ENCODE measurements around the gene MAML2. TPM values are rescaled to one million over a fixed set of nuclear protein-coding genes. Genes with fewer than 3 reads are reported as not detected.

MAML2 gene
- total RNA-seq, 1 donor from 2014 or later, result 5.2 TPM

GRCh38 chr11:96339706-96340554 is 3.1 kb downstream of the MAML2 start:
- H3K9ac ChIP-seq (ENCODE audit: low read depth in 1 of 3, low read length in 3 of 3), result peak overlapping the region; percentile 1 to 64 (median 51)
- H3K4me1 ChIP-seq (ENCODE audit: control insufficient read depth in 3 of 3, insufficient read depth in 3 of 3, low read length in 3 of 3), result peaks cover 18 to 37% (median 31%) of the 10 kb centered on the region in 3 donors

GRCh38 chr11:96338910-96339705 is 3.9 kb downstream of the MAML2 start:
- Histone ChIP-seq H3K36me3 (ENCODE audit: control insufficient read depth in 3 of 3, insufficient read depth in 3 of 3, low read length in 3 of 3) (no peaks in the 10 kb centered on the region), H3K9ac (ENCODE audit: low read depth in 1 of 3, low read length in 3 of 3) (peak overlapping the region; percentile 1 to 64 (median 51)), H3K4me1 (ENCODE audit: control insufficient read depth in 3 of 3, insufficient read depth in 3 of 3, low read length in 3 of 3) (peaks cover 18 to 37% (median 31%) of the 10 kb centered on the region in 3 donors), H3K4me3 (ENCODE audit: low read length in 3 of 3) (peak overlapping the region; percentile 39 to 98 (median 62)), H3K27me3 (ENCODE audit: control insufficient read depth in 3 of 3, insufficient read depth in 3 of 3, low read length in 3 of 3) (no peaks in the 10 kb centered on the region), H3K9me3 (ENCODE audit: control insufficient read depth in 3 of 3, low read length in 3 of 3) (no peaks in the 10 kb centered on the region), H3K27ac (ENCODE audit: low read depth, low read length) (peak overlapping the region; percentile 74)

More at GRCh38 chr11:96339706-96340554, 3.1 kb downstream of the MAML2 start:
- Histone ChIP-seq H3K4me3 (ENCODE audit: low read length in 3 of 3) (peak overlapping the region; percentile 39 to 98 (median 62)), H3K9me3 (ENCODE audit: control insufficient read depth in 3 of 3, low read length in 3 of 3) (no peaks in the 10 kb centered on the region), H3K27ac (ENCODE audit: low read depth, low read length) (peak overlapping the region; percentile 74), H3K27me3 (ENCODE audit: control insufficient read depth in 3 of 3, insufficient read depth in 3 of 3, low read length in 3 of 3) (no peaks in the 10 kb centered on the region), H3K36me3 (ENCODE audit: control insufficient read depth in 3 of 3, insufficient read depth in 3 of 3, low read length in 3 of 3) (no peaks in the 10 kb centered on the region)

- Histone ChIP-seq H3K4me1 (ENCODE audit: control insufficient read depth in 3 of 3, insufficient read depth in 3 of 3, low read length in 3 of 3) (peaks cover 16 to 32% (median 26%) of the 10 kb centered on the region in 3 donors), H3K36me3 (ENCODE audit: control insufficient read depth in 3 of 3, insufficient read depth in 3 of 3, low read length in 3 of 3) (no peaks in the 10 kb centered on the region), H3K9ac (ENCODE audit: low read depth in 1 of 3, low read length in 3 of 3) (no peak overlapping the region), H3K27me3 (ENCODE audit: control insufficient read depth in 3 of 3, insufficient read depth in 3 of 3, low read length in 3 of 3) (no peaks in the 10 kb centered on the region), H3K9me3 (ENCODE audit: control insufficient read depth in 3 of 3, low read length in 3 of 3) (no peaks in the 10 kb centered on the region), H3K4me3 (ENCODE audit: low read length in 3 of 3) (no peak overlapping the region), H3K27ac (ENCODE audit: low read depth, low read length) (peak overlapping the region; percentile 74)
Observed at GRCh38 chr11:96337541-96338431, 5.2 kb downstream of the MAML2 start.

GRCh38 chr11:96335388-96335787 is 7.6 kb downstream of the MAML2 start:
- Histone ChIP-seq H3K9ac (ENCODE audit: low read depth in 1 of 3, low read length in 3 of 3) (no peak overlapping the region), H3K27ac (ENCODE audit: low read depth, low read length) (no peak overlapping the region), H3K27me3 (ENCODE audit: control insufficient read depth in 3 of 3, insufficient read depth in 3 of 3, low read length in 3 of 3) (no peaks in the 10 kb centered on the region), H3K4me1 (ENCODE audit: control insufficient read depth in 3 of 3, insufficient read depth in 3 of 3, low read length in 3 of 3) (peaks cover 15 to 36% (median 28%) of the 10 kb centered on the region in 3 donors), H3K9me3 (ENCODE audit: control insufficient read depth in 3 of 3, low read length in 3 of 3) (no peaks in the 10 kb centered on the region), H3K36me3 (ENCODE audit: control insufficient read depth in 3 of 3, insufficient read depth in 3 of 3, low read length in 3 of 3) (no peaks in the 10 kb centered on the region), H3K4me3 (ENCODE audit: low read length in 3 of 3) (no peak overlapping the region)

GRCh38 chr11:96334219-96334618 is 8.8 kb downstream of the MAML2 start:
- Histone ChIP-seq H3K27me3 (ENCODE audit: control insufficient read depth in 3 of 3, insufficient read depth in 3 of 3, low read length in 3 of 3) (no peaks in the 10 kb centered on the region), H3K4me1 (ENCODE audit: control insufficient read depth in 3 of 3, insufficient read depth in 3 of 3, low read length in 3 of 3) (peaks cover 9 to 26% (median 22%) of the 10 kb centered on the region in 3 donors), H3K27ac (ENCODE audit: low read depth, low read length) (no peak overlapping the region), H3K36me3 (ENCODE audit: control insufficient read depth in 3 of 3, insufficient read depth in 3 of 3, low read length in 3 of 3) (no peaks in the 10 kb centered on the region), H3K4me3 (ENCODE audit: low read length in 3 of 3) (no peak overlapping the region), H3K9me3 (ENCODE audit: control insufficient read depth in 3 of 3, low read length in 3 of 3) (no peaks in the 10 kb centered on the region), H3K9ac (ENCODE audit: low read depth in 1 of 3, low read length in 3 of 3) (no peak overlapping the region)

- H3K9ac ChIP-seq (ENCODE audit: low read depth in 1 of 3, low read length in 3 of 3), result no peak overlapping the region
- H3K27ac ChIP-seq (ENCODE audit: low read depth, low read length), result no peak overlapping the region
- peaks cover 4 to 18% (median 13%) of the 10 kb centered on the region in 3 donors for H3K4me1 ChIP-seq (ENCODE audit: control insufficient read depth in 3 of 3, insufficient read depth in 3 of 3, low read length in 3 of 3)
Observed at GRCh38 chr11:96333191-96333719, 9.7 kb downstream of the MAML2 start.

GRCh38 chr11:96332126-96332771 is 10.7 kb downstream of the MAML2 start:
- no peaks in the 10 kb centered on the region for H3K27me3 ChIP-seq (ENCODE audit: control insufficient read depth in 3 of 3, insufficient read depth in 3 of 3, low read length in 3 of 3)
- no peaks in the 10 kb centered on the region for H3K9me3 ChIP-seq (ENCODE audit: control insufficient read depth in 3 of 3, low read length in 3 of 3)
- H3K4me3 ChIP-seq (ENCODE audit: low read length in 3 of 3), result peak overlapping the region in 2 of 3 donors; percentile 1 to 2
- no peak overlapping the region for H3K27ac ChIP-seq (ENCODE audit: low read depth, low read length)
- H3K9ac ChIP-seq (ENCODE audit: low read depth in 1 of 3, low read length in 3 of 3), result no peak overlapping the region
- H3K36me3 ChIP-seq (ENCODE audit: control insufficient read depth in 3 of 3, insufficient read depth in 3 of 3, low read length in 3 of 3), result no peaks in the 10 kb centered on the region
- H3K4me1 ChIP-seq (ENCODE audit: control insufficient read depth in 3 of 3, insufficient read depth in 3 of 3, low read length in 3 of 3), result peaks cover 4 to 10% (median 6%) of the 10 kb centered on the region in 3 donors

More at GRCh38 chr11:96333191-96333719, 9.7 kb downstream of the MAML2 start:
- Histone ChIP-seq H3K4me3 (ENCODE audit: low read length in 3 of 3) (no peak overlapping the region), H3K36me3 (ENCODE audit: control insufficient read depth in 3 of 3, insufficient read depth in 3 of 3, low read length in 3 of 3) (no peaks in the 10 kb centered on the region), H3K27me3 (ENCODE audit: control insufficient read depth in 3 of 3, insufficient read depth in 3 of 3, low read length in 3 of 3) (no peaks in the 10 kb centered on the region), H3K9me3 (ENCODE audit: control insufficient read depth in 3 of 3, low read length in 3 of 3) (no peaks in the 10 kb centered on the region)

- Histone ChIP-seq H3K36me3 (ENCODE audit: control insufficient read depth in 3 of 3, insufficient read depth in 3 of 3, low read length in 3 of 3) (no peaks in the 10 kb centered on the region), H3K4me3 (ENCODE audit: low read length in 3 of 3) (peak overlapping the region in 1 of 3 donors; percentile 1), H3K9me3 (ENCODE audit: control insufficient read depth in 3 of 3, low read length in 3 of 3) (no peaks in the 10 kb centered on the region), H3K4me1 (ENCODE audit: control insufficient read depth in 3 of 3, insufficient read depth in 3 of 3, low read length in 3 of 3) (peaks cover 4 to 10% (median 6%) of the 10 kb centered on the region in 3 donors), H3K27ac (ENCODE audit: low read depth, low read length) (no peak overlapping the region), H3K27me3 (ENCODE audit: control insufficient read depth in 3 of 3, insufficient read depth in 3 of 3, low read length in 3 of 3) (no peaks in the 10 kb centered on the region), H3K9ac (ENCODE audit: low read depth in 1 of 3, low read length in 3 of 3) (no peak overlapping the region)
Observed at GRCh38 chr11:96331699-96332116, 11.3 kb downstream of the MAML2 start.

GRCh38 chr11:96330511-96330859 is 12.5 kb downstream of the MAML2 start:
- Histone ChIP-seq H3K4me1 (ENCODE audit: control insufficient read depth in 3 of 3, insufficient read depth in 3 of 3, low read length in 3 of 3) (peaks cover 4 to 12% (median 6%) of the 10 kb centered on the region in 3 donors), H3K9ac (ENCODE audit: low read depth in 1 of 3, low read length in 3 of 3) (no peak overlapping the region), H3K27me3 (ENCODE audit: control insufficient read depth in 3 of 3, insufficient read depth in 3 of 3, low read length in 3 of 3) (no peaks in the 10 kb centered on the region), H3K36me3 (ENCODE audit: control insufficient read depth in 3 of 3, insufficient read depth in 3 of 3, low read length in 3 of 3) (no peaks in the 10 kb centered on the region), H3K9me3 (ENCODE audit: control insufficient read depth in 3 of 3, low read length in 3 of 3) (no peaks in the 10 kb centered on the region), H3K4me3 (ENCODE audit: low read length in 3 of 3) (no peak overlapping the region), H3K27ac (ENCODE audit: low read depth, low read length) (no peak overlapping the region)
